Testis (tissue), 2 donors: ENCODE results near the gene ARRDC5.

ENCODE experiments used
- CTCF ChIP-seq, 3 experiments: fragments of 450-650 bp in 2 of 3; fragments of 200-600 bp in 1 of 3; sonication (generic) in 1 of 3; IDR thresholded peaks; one replicate each; pipeline ENCODE4 v1.5.1; 2016 to 2019; ENCODE audit warnings: antibody characterized with exemption in 3 of 3, mild to moderate bottlenecking in 2 of 3, moderate library complexity in 1 of 3
- POLR2A ChIP-seq: fragments of 450-650 bp; IDR thresholded peaks from one replicate; pipeline ENCODE4 v1.6.1; 2017; ENCODE audit warnings: antibody characterized with exemption, mild to moderate bottlenecking, moderate library complexity

GRCh38 chr19:4891066-4891465 is 11.6 kb downstream of the ARRDC5 start:
- TF ChIP-seq CTCF (IDR thresholded peaks at IDR 0.05), result no peak
- no peak for TF ChIP-seq POLR2A
